Activated CD4-positive, alpha-beta T cell treated with anti-CD3 and anti-CD28 coated beads, Interleukin-10, Interleukin-2, amounts not matched to agents 100 ng/mL and 50 ng/mL, durations not matched to agents 16 hours and 8 hours (primary cell): ENCODE data around the gene PARN.

ENCODE experiments used
- DNase-seq: peaks from one replicate; pipeline ENCODE4 v3.0.0-alpha.2; 2020

PARN gene

GRCh38 chr16:14524979-14525378 lies 105.1 kb downstream of the PARN start:
- no peak for DNase-seq

DNA sequence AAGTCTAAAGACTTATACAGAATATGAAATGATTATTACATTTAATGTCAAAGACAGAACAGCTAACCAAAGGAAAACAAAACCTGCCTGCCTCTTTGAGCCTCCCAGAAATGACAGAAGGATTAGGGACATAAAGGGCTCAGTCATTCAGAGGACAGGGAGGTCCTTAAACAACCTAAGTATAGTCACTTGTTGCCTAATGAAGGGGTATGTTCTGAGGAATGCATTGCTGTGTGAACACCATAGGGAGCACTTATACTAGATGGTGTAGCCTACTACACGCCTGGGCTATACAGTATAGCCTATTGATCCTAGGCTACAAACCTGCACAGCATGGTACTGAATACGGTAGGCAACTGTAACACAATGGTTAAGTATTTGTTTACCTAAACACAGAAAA lies 106.4 kb downstream of the PARN start:
- DNase-seq: no peak

- no peak for DNase-seq
Measured at GRCh38 chr16:14522671-14523070, 107.4 kb downstream of the PARN start.

DNA sequence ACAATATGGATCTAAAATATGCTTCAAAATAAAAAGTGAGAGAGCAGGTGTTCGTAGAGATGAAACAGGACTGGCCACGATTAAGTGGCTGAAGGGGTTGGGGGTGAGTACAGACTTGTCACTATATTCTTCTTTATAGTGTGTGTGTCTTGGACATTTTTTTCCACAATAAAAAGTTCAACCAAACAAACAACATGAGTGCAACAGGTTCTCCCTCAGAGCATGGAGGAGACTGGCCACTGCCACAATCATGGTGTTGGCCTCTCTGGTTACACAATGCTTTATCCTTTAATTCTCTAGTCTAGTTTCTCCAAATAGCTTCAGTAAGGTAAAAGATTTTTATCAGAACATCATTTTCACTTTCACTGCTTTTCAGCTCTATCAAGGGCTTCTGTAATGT lies 109.3 kb downstream of the PARN start:
- no peak for DNase-seq

GRCh38 chr16:14514967-14515366 lies 115.1 kb downstream of the PARN start:
- no peak for DNase-seq

- DNase-seq: no peak
Measured at GRCh38 chr16:14513389-14514107, 116.5 kb downstream of the PARN start.

- DNase-seq: no peak
Measured at GRCh38 chr16:14511800-14512135, 118.3 kb downstream of the PARN start.

DNA sequence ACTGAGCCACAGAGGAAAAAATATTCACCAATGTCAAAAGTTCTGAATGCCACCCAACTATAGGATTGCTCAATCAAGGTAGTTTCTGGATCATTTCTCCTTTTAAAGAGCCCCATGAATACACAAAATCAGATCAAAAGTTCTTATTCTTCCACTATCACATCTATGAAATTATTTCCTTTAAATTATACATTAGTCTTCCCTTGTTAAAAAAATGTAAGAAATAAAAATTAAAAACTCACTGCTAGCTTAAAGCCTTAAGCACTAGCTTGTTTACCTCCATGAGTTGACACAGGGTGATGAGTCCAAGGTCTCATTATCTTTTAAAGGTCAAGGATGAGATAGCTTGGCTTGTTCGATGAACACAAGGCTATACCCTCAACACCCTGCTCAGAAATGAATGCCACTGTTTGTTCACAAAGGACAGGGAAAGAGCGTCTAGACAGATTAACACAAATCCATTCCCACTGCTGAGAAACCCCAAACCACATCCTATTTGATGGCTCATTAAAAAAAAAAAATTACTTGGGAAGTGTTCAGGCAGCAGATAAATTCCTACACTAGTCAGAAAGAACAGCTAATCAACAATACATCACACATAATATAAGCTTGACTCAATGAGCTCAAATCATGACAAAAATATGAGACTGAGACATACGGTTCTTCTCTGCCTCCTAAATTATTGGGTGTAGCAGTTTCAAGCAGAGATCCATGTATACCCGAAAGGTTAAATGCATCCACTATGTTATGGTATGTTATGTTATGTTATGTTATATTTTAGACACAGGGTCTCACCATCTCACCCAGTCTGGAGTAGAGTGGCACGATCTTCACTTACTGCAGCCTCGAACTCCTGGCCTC lies 118.9 kb downstream of the PARN start:
- DNase-seq: no peak

- DNase-seq: no peak
Measured at GRCh38 chr16:14510581-14510938, 119.5 kb downstream of the PARN start.

- DNase-seq: no peak
Measured at GRCh38 chr16:14509675-14510132, 120.4 kb downstream of the PARN start.

- no peak for DNase-seq
Measured at GRCh38 chr16:14509055-14509454, 121.0 kb downstream of the PARN start.

DNA sequence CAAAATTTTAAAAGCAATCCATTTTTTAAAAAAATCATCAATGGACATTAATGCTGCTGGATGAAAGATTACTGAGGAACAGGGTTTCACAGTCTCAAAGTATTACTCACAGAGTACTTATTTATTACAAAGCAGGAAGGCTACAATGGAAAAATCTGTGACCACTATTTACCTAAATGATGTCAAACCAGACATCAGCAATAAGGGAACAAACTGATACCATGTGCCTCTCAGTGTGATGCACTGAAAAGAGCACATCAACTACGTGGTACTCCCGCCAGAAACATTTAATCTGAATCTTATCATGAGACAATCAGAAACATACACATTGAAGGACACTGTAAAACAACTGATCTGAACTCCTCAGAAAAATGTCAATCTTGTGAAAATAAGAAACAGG lies 124.2 kb downstream of the PARN start:
- DNase-seq: peak; percentile 30

DNA sequence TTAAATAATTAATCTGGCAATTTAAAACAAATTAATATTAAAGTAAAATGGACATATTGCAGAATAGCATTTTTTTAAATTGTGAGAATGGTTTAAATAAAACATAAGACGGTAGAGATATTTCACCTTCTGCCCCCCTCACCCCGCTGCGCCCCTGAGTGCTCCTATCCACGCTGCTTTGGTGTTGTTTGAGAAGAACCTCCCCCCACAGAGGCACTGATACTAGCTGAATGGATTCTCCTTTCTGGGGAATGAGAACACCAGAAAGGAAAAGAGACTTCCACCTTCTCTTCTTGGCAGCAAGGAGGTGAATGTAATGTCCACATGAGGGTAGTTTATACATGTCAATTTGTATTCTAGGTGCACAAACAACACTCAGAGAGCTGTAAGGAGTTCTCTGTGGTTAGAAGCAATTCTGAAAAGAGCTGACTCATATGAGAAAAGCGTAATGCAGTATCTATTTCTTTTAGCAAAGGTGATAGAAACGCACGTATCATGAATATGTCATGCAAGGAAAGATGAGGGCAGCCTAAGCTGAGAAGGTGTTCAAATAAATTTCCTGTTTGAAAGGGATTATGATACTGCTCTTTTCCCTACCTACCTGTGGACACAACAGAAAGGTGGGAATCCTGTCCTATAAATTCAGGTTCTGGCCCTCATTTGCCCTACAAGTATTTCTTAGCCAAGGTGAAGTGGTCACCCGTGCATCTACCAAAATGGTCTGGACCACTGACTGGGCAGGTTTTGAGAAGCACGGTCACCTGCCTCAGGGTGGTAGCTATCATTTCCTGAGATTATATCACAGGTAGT lies 126.9 kb downstream of the PARN start:
- peak; percentile 73 for DNase-seq

GRCh38 chr16:14502256-14502875 lies 127.7 kb downstream of the PARN start:
- no peak for DNase-seq

DNA sequence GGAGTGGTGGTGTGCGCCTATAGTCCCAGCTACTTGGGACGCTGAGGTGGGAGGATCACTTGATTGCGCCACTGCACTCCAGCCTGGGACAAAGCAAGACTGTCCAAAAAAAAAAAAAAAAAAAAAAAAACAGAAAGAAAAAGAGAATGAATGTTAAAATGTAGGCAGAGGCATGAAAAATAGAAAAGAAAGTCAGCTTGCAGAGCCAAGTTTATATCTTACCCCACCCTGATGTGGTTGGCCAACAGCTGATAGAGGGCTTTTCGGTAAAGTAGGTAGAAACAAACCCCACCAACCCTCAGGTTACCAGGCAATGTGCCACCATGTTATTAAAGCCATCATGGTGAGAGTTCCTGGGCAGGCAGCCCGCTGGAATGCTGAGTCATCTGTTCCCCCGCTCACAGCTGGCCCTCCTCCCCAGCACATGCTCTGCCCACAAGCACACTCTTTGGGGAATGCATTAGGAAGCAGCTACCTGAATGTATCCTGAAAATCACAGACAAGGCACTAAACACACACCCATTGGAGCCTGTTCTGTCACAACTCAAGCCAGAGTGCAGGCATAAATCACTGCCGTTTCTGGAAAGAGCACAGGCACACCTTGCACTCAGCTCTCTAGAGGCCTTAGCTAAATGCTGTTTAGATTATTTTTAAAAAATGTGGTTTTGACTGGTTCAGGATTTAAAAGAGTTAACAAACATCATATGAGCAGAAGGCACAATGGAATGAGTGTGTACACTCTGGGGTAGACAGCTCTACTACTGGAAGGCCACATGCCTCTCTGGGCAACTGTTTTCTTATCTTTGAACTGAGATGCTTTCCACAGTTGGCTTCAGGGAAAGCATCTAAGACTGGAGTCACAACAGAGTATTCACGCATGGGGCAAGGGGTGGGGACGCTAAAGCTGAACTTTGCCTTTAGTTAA lies 128.5 kb downstream of the PARN start:
- DNase-seq: peak; percentile 46

GRCh38 chr16:14500791-14501190 lies 129.3 kb downstream of the PARN start:
- no peak for DNase-seq

GRCh38 chr16:14499110-14499509 lies 130.9 kb downstream of the PARN start:
- no peak for DNase-seq

GRCh38 chr16:14497245-14498082 lies 132.6 kb downstream of the PARN start:
- DNase-seq: no peak

DNA sequence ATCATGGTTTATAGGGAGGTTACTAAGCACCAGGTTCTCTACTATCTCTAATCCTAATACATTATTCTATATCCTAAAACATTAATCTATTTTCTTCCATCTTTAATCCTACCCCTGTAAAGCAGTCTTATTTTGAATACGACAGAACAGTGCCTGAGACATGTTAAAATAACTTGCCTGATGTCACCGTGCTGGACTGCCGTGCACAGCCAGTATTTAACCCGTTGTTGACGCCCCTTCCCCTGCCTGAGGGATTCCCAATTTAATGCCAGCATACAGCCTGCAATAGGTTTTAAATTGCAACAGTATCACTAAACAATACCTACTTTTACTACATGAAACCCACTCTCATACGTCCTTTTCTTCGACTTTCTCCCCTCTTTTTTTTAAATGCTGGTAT lies 133.3 kb downstream of the PARN start:
- DNase-seq: no peak

DNA sequence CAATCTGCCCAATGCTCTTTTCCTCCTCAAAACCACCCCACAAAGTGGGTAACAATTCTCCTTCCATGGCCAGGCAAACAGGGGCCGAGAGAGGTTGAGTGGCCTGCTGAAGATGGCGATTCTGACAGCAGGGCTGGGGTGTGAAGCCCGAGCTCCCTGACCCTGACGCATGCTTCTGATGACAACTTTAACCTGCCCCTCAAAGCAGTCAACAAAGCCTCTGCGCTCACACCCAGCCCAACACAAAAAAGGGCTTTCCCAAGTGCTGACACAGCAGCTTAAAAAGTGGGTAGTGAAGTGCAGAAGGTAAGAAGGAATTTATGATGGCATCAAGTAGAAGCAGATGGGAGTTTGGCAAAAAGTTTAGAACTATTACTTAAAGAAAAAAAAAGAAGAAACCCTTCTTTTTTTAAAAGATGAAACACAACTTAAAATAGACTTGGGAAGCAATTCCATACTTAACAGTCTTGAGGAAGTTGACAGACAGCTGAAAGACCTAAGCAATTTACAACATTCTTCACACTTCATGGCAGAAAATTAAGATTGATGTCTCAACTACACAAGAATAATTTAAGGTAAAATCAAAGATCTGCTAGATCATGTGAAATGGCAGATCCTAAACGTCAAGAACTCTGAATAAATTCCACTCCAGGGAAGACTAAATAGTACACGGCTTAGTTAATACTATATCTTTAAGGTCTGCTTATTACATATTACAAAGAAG lies 133.9 kb downstream of the PARN start:
- no peak for DNase-seq
